Measurements from ENCODE around the gene ILKAP.

ILKAP gene

DNA sequence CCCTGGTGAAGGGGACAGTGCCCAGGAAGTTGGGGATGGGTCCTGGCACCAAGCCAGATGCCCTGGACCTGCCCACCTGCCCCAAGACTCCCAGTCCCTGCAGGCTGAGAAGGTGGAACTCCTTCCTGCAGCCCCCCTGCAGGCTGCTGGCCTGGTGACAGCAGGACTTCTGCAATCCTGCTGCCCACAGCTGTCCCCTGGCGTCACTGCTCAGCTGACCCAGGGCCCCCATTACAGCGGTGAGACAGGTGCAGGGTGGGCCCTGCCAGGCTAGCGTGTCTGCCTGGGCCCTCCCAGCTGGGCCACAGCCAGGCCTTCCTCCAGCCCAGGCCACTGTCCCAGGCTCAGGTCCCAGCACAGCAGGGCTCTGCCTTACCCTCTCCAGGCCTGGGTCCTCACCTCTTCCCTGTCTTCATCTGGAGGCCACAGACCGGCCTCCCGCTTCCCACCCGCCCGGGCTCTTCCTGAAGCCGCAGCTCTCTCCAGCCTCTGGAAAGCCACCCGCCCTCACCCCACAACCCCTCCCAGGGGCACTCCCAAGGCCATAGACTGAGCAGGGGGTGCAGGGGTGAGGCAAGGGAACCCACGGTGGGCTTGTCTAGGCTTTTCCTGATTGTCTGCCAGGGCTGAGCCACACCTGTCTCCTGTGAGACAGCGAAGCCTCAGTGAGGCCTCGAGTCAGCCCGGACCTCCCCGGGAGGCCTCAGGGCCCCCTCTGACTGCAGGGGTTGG, 53.5 kb downstream of the ILKAP start:
- DNase-seq, result no peak

DNA sequence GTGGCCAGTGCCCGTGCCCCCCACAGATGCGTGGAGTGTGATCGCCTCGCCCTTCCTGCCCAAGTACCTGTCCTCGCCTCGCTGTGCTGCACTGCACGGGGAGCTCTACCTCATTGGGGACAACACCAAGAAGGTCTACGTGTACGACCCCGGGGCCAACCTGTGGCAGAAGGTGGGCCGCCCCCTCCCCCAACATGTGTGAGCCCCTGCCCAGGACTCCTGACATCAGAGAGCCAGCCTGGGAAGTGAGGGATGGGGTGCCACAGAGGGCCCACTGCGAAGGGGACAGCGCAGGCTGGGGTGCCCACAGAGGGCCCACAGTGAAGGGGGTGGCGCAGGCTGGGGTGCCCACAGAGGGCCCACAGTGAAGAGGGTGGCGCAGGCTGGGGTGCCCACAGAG, 54.5 kb downstream of the ILKAP start:
- DNase-seq, result no peak

DNA sequence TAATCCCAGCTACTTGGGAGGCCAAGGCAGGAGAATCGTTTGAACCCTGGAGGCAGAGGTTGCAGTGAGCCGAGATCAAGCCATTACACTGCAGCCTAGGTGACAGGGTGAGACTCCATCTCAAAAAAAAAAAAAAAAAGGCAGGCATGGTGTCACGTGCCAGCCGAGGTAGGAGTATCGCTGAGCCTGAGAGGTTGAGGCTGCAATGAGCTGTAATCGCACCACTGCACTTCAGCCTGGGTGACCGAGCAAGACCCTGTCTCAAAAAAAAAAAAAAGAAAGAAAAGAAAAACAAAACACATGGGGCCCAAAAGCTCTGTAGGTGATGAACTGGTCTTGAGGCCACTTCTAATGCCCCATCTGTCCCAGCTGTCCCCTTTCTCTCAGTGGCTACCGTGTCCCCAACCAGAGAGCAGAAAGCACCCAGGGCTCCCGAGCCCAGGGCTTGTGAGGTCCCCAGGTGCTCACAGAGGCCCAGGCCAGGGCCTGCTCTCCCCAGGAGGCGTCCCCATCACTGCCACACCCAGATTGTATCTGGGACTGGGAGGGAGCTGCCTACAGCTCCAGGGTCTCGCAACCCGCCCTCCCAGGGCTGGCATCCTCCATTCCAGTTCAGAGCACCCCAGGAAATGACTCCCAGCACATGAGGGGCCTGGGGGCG, 56.5 kb downstream of the ILKAP start:
- DNase-seq, result peak; percentile 16

DNA sequence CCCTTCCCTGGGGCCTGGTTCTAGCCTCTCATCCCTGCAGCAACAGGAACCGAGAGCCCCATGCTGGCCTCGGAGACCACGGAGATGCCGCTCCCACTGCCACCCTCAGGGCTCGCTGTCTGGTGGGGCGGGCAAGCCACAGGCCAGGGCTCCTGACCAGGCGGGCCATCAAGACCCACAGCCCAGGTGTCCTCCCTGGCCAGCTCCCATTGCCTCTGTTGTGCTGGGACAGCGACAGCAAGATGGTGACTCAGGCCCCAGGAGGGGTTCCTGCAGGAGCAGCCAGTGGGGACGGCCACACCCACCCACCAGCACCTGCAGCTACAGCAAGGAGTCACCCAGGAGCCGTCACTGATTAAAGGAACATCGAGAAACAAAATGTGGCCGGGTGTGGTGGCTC, 57.6 kb downstream of the ILKAP start:
- DNase-seq, result no peak

DNA sequence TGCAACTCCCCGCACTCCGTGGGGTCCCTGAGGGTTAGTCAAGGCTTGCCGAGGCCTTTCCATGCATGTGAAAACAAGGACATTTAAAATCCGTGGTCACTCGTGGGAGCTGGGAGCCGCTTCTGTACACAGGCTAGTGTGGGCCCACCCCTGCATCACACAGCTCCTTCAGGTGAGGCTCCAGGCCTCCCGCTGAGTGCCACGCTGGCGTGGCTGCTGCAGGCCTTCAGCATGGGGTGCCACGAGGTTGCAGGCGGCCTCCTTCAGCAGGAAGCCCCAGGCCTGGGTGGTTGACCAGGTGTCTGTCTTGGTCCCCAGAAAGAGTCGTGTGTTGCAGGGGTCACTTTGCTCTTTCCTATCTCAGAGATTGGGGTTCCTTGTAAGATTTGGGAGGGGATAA, 58.4 kb downstream of the ILKAP start:
- no peak for DNase-seq

DNA sequence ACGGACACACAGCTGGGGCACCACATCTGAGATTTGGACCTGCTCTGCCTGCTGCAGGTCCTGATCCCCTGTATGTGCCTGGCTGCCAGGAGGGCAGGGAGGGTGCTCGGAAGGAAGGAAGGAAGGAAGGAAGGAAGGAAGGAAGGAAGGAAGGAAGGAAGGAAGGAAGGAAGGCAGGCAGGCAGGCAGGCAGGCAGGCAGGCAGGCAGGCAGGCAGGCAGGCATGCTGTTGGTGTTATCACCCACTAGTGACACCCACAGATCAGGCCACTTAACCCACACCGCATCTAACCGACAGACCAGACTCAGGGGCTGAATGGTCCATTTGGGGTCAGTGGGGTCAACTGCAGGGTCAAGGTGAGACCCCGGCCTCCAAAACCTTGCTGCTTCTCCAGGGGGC, 59.2 kb downstream of the ILKAP start:
- DNase-seq, result no peak

DNA sequence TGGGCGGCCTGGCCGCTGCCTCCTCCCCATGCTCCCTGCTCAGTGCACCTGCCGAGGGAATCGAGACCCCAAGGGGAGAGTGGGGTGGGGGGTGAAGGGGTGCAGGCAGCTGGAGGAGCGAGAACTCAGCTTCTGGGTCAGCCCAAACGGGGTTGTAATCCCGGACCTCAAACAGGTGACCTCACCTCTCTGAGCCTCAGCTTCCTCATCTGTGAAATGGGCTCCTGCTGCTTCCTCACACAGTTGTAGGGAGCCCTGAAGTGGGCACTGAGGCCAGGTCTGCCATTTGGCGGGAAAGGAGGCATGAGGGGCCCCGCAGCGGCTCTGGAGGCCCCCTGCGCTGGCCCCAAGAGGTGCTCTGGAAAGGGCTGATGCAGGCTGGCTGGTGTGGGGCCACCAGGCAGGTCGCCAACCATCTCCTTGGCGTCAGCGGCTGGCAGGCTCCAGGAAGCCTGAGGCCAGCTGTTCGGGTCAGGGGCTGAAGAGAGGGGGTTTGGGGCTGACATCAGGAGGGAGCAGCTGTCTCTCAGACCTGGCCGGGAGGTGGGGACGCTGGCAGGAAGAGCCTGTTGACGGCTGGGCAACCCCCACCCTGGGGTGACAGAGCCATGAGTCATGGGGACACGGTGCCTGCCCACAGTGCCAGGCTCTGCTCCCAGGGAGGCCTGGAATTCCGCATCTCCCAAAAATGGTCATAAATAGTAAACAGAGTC, 60.1 kb downstream of the ILKAP start:
- DNase-seq, result peak; percentile 12

DNA sequence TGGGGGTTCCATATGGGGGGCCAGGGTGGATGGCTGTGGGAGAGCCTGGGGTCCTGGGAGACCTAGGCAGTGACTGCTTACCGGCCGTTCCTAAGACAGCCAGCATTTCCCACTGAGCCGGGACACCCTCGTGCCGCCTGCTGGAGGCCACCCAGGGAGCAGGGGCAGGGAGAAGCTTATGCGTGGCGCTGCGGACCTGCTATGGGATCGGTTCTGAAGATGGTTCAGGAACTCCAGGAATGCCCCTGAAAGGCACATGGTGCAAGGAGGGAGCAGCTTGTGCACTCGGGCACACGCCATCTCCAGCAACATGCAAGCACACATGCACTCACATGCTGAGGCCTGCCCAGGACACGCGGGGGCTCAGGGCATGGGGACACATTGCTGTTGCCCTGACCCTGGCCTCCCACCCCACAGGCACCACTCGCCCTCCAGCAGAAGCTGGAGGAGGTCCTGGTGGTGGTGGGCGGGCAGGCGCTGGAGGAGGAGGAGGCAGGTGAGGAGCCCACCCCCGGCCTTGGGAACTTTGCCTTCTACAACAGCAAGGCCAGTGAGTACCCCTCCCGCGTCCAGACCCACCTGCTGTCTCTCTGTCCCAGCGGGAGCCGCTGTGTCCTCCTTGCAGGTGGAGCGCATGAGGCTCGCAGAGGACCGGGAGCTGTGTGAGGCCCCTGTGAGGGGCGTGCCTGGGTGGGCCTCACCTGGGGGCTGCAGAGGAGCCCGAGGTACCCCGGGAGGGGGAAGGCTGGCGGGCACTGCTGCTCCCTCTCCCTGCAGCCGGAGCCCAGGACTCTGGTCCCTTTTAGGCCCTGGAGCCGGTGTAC, 60.9 kb downstream of the ILKAP start:
- DNase-seq, result no peak

DNA sequence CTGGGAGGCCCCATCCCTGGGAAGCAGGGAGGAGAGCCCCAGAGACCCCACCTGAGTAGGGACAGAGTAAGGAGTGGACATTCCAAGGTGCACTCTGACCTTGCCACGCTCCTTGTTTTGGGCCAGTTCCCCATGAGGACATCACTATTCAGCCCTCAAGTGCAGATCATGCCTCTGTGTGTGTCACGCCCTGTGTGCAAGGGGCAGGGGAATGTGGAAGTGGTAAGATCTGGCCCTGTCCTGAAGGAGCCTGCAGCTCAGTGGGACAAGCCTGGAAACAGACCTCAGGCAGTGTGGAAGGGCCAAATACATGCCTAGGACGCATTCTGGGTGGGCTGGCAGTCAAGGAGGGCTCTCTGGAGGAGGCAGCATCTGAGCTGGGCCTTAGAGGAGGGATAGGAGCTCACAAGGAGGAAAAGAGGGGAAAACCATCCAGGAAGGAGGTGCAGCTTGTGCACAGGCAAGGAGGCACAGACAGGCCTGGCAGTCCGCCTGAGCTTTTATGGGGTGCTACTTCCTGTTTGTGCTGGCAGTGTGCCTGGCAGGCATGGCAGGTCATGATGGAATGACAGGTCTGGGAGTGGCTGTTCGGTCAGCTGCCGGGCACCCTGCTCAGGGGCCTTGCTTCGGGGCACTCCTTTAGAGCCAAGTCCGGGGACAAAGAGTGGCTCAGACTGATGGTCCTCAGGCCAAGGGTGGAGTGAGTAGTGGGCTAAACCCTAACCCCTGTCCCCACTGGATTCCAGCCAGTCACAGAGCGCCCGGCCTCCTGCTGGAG, 61.8 kb downstream of the ILKAP start:
- DNase-seq, result peak; percentile 85

DNA sequence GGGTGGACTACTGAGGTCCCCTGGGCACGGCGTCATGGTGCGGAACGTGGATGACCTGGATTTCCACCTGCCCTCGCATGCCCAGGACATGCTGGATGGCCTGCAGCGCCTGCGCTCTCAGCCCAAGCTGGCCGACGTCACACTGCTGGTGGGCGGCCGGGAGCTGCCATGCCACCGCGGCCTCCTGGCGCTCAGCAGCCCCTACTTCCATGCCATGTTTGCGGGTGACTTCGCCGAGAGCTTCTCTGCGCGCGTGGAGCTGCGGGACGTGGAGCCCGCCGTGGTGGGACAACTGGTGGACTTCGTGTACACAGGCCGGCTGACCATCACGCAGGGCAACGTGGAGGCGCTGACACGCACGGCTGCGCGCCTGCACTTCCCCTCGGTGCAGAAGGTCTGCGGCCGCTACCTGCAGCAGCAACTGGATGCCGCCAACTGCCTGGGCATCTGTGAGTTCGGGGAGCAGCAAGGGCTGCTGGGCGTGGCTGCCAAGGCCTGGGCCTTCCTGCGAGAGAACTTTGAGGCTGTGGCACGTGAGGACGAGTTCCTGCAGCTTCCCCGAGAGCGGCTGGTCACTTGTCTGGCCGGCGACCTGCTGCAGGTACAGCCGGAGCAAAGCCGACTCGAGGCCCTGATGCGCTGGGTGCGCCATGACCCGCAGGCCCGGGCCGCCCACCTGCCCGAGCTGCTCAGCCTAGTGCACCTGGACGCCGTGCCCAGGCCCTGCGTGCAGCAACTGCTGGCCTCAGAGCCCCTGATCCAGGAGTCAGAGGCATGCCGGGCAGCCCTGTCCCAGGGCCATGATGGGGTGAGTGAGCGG, 62.6 kb downstream of the ILKAP start:
- no peak for DNase-seq

DNA sequence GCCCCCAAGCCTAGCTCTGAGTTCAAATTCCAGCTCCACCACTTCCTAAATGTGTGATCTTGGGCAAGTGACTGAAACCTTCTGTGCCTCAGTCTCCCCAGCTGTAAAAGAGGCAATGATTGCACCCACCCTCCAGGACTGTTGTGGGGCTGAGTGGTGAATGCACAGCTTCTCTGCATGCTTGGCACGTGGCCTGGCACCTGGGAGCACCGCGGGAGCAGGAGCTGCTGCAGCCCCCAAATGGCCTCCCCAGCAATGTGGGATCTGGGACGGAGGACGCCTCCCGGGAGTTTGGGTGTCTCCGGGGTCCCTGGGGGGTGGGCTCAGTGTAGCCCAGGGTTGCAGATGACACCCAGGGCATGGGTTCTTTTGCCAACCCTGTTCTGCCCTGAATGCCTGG, 63.5 kb downstream of the ILKAP start:
- DNase-seq, result no peak

DNA sequence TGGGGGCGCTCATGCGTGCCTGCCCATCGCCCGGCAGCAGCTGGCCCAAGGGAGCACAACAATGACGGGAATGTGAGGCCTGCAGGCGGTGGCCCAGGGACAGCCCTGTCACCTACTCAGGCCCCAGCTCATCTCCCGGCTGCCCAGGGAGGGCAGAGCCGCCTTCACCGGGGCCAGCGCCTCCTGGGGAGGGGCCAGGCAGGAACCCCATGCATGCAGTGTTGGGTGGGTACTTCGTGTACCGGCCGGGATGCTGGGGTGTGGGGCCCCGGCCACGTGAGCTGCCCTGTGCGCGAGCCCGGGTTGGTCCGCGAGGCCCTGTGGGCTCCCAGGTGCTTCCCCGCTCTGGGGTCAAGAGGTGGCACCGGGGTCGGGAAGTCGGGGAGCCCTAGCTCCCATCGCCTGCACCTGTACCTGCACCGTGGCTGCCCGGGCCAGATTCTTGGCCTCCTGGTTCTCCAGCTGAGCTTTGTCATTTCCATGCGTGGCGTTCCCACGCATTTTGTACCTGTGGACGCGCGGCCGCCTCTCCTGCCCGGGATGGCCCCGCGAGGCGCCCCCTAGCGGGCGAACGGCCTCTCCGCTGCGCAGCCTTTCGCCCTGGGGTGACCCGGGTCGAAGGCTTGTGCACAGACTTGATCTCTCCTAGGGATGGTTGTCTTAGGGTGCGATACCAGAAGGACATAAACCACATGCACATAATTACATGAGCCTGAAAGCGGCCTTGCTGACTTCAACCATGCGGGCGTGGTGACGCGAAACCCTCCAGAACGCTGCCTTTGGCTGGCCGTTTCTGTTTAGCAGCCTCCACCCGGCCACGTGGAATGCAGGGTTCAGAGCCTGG, 64.1 kb downstream of the ILKAP start:
- peak; percentile 50 for DNase-seq

DNA sequence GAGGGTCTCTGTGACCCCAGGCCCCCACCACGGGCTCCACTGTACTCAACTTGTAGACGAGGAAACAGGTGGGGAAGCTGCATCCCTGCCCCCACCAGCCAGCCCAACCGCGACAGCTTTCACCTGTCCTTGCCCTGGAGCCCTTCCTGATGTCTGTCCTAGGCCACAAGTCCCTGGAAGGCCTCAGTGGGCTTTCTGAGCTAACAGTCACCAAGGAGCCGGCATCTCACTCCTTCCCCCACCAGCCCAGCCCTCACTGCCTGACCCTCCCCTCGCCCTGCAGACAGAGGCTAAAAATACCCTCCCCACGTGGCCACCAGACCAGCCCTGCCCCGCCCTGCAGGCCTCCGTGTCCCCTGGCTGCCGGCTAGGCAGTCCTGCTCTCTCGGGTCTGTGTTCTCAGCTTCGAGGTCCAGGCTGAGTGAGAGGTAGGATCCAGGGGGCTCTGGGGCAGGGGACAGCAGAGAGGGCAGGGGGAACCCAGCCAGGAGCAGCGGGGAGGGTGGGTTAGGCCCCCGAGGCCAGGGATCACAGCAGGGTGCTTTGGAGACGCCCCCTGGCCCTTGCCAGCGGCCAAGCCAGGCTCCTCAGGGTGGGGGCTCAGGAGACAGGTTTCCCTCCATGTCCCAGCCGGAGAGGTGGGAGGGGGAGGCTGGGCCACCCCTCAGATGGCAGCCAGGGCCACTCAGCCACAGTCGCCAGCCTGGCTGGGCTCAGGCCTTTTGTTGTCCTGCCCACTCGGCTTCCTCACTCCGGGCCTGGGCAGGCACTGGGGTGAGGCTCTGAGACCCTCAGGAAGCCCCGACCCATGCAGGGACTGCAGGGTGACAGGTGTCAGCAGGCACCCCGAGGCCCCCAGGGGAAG, 64.9 kb downstream of the ILKAP start, which contains the start of gene KLHL30:
KLHL30 (plus strand) TSS at position 338 of the 865 bp plus-strand sequence. CDS start 2,087 bp downstream, outside the sequence.
- no peak for DNase-seq

DNA sequence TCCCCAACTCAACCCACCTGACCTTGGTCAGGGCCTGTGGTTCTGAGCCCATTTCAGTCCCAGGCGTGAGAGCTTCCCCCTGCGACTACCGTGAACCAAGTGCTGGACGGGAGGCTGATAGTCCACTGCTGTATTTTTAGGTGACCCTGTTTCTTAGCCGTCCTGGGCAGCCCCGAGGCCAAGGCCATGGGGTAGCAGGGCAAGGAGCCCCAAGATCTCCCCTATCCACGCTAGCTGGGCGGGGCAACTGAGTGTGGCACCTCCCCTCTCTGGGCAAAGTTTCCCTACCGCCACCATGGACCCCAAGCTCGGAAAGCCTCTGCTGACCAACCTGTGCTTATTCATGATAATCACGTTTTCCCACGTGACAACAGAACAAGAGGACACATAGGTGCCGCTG, 65.6 kb downstream of the ILKAP start:
- no peak for DNase-seq

DNA sequence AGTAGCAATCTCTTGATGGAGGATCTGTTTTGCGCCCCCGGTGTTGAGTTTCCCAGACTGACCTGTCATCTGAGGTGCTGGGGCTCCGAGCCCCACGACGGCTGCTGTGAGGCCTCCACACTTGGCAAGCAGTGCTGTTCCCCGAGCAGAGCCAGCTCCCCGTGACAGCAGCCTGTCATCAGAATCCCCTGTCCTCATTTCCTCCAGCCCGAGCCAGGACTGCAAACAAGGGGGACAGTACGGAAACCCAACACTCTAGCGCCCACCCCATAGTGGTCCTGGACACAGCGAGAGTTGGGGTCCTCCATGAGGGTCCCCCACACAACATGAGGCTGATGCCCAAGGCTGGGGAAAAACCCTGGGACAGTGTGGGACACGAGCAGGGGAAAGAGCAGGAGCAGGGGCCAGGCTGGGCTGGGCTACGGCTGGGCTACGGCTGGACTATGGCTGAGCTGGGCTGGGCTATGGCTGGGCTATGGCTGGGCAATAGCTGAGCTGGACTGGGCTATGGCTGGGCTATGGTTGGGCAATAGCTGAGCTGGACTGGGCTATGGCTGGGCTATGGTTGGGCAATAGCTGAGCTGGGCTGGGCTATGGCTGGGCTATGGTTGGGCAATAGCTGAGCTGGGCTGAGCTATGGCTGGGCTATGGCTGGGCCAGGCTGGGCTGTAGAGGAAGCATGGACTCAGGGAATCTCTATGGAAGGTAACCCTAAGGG, 66.5 kb downstream of the ILKAP start:
- peak; percentile 41 for DNase-seq

DNA sequence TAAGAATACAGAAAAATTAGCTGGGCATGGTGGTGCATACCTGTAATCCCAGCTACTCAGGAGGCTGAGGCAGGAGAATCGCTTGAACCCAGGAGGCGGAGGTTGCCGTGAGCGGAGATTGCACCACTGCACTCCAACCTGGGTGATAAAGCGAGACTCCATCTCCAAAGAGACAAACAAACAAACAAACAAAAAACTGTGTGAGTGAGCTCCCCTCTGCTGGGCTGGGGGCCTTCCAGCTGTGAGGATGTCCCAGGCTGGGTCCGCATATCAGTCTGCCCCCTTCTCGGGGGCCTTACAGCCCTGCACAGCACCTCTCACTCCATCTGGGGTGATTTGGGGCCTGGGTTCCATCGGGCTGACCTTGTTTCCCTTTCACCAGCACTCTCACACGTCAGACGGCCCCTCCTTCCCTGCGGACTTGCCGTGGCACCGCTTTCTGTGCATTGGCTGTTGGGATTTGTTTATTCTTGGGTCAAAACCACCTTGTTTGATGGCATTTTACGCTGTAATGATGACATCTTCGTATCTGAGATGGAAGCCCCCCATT, 67.8 kb downstream of the ILKAP start:
- DNase-seq, result no peak

DNA sequence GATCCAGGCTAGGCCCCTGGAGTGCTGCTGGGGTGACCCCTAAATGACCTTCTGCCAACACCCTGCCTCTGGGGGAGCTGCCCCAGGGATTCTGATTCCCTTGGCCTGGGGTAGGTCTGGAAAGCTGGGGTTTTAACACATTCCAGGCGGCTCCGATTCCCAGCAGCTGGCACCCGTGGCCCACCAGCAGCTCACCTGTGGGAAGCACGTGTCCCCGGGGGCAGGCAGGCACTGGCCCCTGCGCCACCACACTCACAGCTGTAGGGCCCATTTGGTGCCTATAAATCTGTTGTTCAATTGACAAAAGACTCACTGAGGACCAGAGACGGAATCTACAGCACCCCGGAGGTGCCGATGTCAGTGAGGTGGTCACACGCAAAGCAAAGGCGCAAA, 69.1 kb downstream of the ILKAP start:
- DNase-seq, result no peak
